Neural crest cell (in vitro differentiated cells): ENCODE data around the gene IRAK3. TPM values are rescaled to one million over a fixed set of nuclear protein-coding genes. Genes with fewer than 3 reads are reported as not detected.

Source experiments
- DNase-seq: peaks from one replicate; pipeline ENCODE4 v3.0.0; 2021; ENCODE audit warnings: low read depth, mixed read lengths, low spot score
- H3K27ac Mint-ChIP-seq: one replicate; pipeline ENCODE4 v1.8.0; 2021; ENCODE audit warnings: mild to moderate bottlenecking, mixed read lengths; ENCODE audit not compliant: unreplicated experiment
- H3K27me3 Mint-ChIP-seq: 2 replicates; pipeline ENCODE4 v1.8.0; 2021; ENCODE audit warnings: low read depth, mild to moderate bottlenecking, mixed read lengths
- H3K36me3 Mint-ChIP-seq: 2 replicates; pipeline ENCODE4 v1.8.0; 2021; ENCODE audit warnings: low read depth, mild to moderate bottlenecking, mixed read lengths
- H3K4me1 Mint-ChIP-seq: 2 replicates; pipeline ENCODE4 v1.8.0; 2021; ENCODE audit warnings: mixed read lengths
- H3K4me3 Mint-ChIP-seq: one replicate; pipeline ENCODE4 v1.8.0; 2021; ENCODE audit warnings: mild to moderate bottlenecking, mixed read lengths
- H3K9me3 Mint-ChIP-seq: 2 replicates; pipeline ENCODE4 v1.8.0; 2021; ENCODE audit warnings: mixed read lengths
- CTCF ChIP-seq: fragments of 200-600 bp; sonication (generic); conservative IDR thresholded peaks from 2 replicates; pipeline ENCODE4 v1.5.0; 2021; ENCODE audit warnings: antibody characterized with exemption, mild to moderate bottlenecking
- total RNA-seq: library from RNA; stranded (reverse); gene quantifications from 2 replicates; pipeline ENCODE4 v1.2.1, GENCODE V29; 2021

IRAK3 gene
- total RNA-seq, 1 donor from 2014 or later: 0.56 TPM

DNA sequence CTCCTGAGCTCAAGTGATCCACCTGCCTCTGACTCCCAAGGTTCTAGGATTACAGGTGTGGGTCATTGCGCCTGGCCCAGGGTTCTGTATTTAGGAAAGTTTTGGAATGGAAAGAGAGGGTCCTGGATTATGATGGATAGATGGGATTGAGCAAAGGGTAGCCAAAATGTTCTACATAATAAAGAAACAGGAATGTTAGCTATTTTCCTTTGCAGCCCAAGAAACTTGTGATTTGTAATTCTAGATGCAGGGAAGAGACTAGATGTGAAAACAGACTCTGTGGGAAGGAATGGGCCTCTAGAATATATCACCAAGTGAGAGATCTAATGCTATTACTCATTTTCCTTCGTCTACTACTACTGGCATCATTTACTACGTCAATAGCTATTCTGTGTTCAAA, 83.6 kb downstream of the IRAK3 start:
- H3K36me3 Mint-ChIP-seq: no peaks in the 10 kb centered on the region
- no peak for TF ChIP-seq CTCF
- H3K27ac Mint-ChIP-seq: no peak overlapping the region
- H3K9me3 Mint-ChIP-seq: no peaks in the 10 kb centered on the region
- peaks cover 9% of the 10 kb centered on the region for H3K27me3 Mint-ChIP-seq
- no peak for DNase-seq
- H3K4me1 Mint-ChIP-seq: no peaks in the 10 kb centered on the region
- no peak overlapping the region for H3K4me3 Mint-ChIP-seq

GRCh38 chr12:66273147-66273546, 84.1 kb downstream of the IRAK3 start:
- no peak overlapping the region for H3K27ac Mint-ChIP-seq
- DNase-seq: no peak
- H3K9me3 Mint-ChIP-seq: no peaks in the 10 kb centered on the region
- H3K4me3 Mint-ChIP-seq: no peak overlapping the region
- H3K4me1 Mint-ChIP-seq: no peaks in the 10 kb centered on the region
- H3K36me3 Mint-ChIP-seq: no peaks in the 10 kb centered on the region
- no peak for TF ChIP-seq CTCF
- H3K27me3 Mint-ChIP-seq: peaks cover 12% of the 10 kb centered on the region

GRCh38 chr12:66275040-66275439, 86.0 kb downstream of the IRAK3 start:
- Mint-ChIP-seq H3K27ac (no peak overlapping the region), H3K27me3 (peaks cover 12% of the 10 kb centered on the region), H3K4me3 (no peak overlapping the region), H3K4me1 (no peaks in the 10 kb centered on the region), H3K36me3 (no peaks in the 10 kb centered on the region), H3K9me3 (no peaks in the 10 kb centered on the region)
- no peak for DNase-seq
- TF ChIP-seq CTCF: no peak

DNA sequence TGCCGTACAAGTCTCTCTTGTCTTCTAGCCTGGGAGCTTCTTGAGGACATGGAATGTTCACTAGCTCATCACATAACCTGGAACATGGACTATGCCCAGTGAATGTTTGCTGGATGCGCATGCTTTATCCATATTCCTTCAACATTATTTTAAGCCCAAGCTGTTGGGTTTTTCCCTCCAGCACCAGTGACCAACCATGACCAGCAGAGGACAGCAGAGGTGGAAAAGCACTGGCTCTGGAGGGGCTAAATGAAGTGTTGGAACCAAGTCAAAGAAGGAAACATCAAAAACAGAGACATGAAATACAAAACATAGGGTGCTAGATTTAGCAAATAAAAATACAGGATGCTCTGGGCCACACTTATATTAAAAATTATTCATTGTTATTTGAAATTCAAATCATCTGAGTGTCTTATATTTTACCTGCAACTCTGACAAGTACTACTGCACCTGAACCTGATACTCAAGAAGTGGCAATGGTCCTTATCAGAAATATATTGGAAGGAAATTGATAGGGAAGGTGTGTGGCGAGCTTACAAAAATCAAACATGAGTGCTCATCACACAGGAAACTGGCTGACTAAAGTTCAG, 90.2 kb downstream of the IRAK3 start:
- no peak overlapping the region for H3K4me3 Mint-ChIP-seq
- H3K9me3 Mint-ChIP-seq: peaks cover 2% of the 10 kb centered on the region
- peaks cover 9% of the 10 kb centered on the region for H3K27me3 Mint-ChIP-seq
- no peaks in the 10 kb centered on the region for H3K36me3 Mint-ChIP-seq
- H3K27ac Mint-ChIP-seq: no peak overlapping the region
- peak; percentile 50 for TF ChIP-seq CTCF
- no peaks in the 10 kb centered on the region for H3K4me1 Mint-ChIP-seq
- no peak for DNase-seq

GRCh38 chr12:66280561-66280960, 91.5 kb downstream of the IRAK3 start:
- Mint-ChIP-seq H3K4me3 (no peak overlapping the region), H3K9me3 (peaks cover 2% of the 10 kb centered on the region), H3K27me3 (peaks cover 9% of the 10 kb centered on the region), H3K36me3 (no peaks in the 10 kb centered on the region), H3K27ac (no peak overlapping the region), H3K4me1 (no peaks in the 10 kb centered on the region)
- no peak for DNase-seq
- no peak for TF ChIP-seq CTCF
